HCT116 (cell line): ENCODE results near the gene SECISBP2L. TPM values are rescaled to one million over a fixed set of nuclear protein-coding genes. Genes with fewer than 3 reads are reported as not detected.

ENCODE experiments used
- ATAC-seq: fragments of 200-7000 bp; cut with Tn5 transposase; 2 replicates; pipeline ENCODE4 v1.9.1; 2020; ENCODE audit warnings: mild to moderate bottlenecking, moderate library complexity
- BruUV-seq: library from RNA; stranded (reverse); fragments of 400-500 nt; replicated peaks from 2 replicates; lab custom pipeline; 2021; lab: Mats Ljungman, UMichigan
- CTCF ChIA-PET: fragments of 300-600 bp; sonication (Branson Sonifier 250); formaldehyde crosslinking; loops from one replicate; lab custom pipeline; 2021; ENCODE audit warnings: antibody characterized with exemption; lab: Charles Lee
- POLR2A ChIA-PET: fragments of 300-600, 350-600 bp; sonication (Branson Sonifier 250); formaldehyde crosslinking; loops from one replicate; lab custom pipeline; 2021; ENCODE audit warnings: antibody characterized with exemption; lab: Charles Lee
- RAD21 ChIA-PET, 2 experiments: fragments of 300-600 bp; sonication (Branson Sonifier 250); formaldehyde crosslinking; loops; one replicate each; lab custom pipeline; 2023; ENCODE audit warnings: low total read pairs in 2 of 2; ENCODE audit not compliant: uncharacterized antibody in 2 of 2, unreplicated experiment in 2 of 2, low non-redundant PET in 1 of 2; lab: Charles Lee
- DNase-seq: peaks from one replicate; pipeline ENCODE4 v3.0.0-alpha.2; 2010; ENCODE audit warnings: low read depth, low spot score
- H2AFZ ChIP-seq: fragments of 200-600 bp; shearing (Covaris generic), sonication (generic); 2 replicates; pipeline ENCODE4 v1.6.1; 2017; ENCODE audit warnings: low read depth, mixed run types, mixed read lengths, antibody characterized with exemption, low read length; ENCODE audit not compliant: poor library complexity, severe bottlenecking
- H3K27ac ChIP-seq: 2 replicates; pipeline ENCODE4 v1.5.1; 2012; ENCODE audit warnings: low read depth, low read length
- H3K27me3 ChIP-seq: fragments of 200-600 bp; sonication (generic); 2 replicates; pipeline ENCODE4 v1.6.1; 2016; ENCODE audit warnings: mixed run types, low read length, mixed read lengths; ENCODE audit not compliant: insufficient read depth
- H3K36me3 ChIP-seq, 2 experiments: fragments of 200-500 bp in 1 of 2; fragments of 200-600 bp in 1 of 2; sonication (Bioruptor generic) in 1 of 2; sonication (generic) in 1 of 2; 2 replicates each; pipeline versions ENCODE4 v1.5.1 to v1.6.1; 2014 to 2016; ENCODE audit warnings: low read length in 2 of 2, inconsistent platforms in 1 of 2, mixed read lengths in 1 of 2, mixed run types in 1 of 2; ENCODE audit not compliant: insufficient read depth in 2 of 2, control insufficient read depth in 1 of 2
- H3K4me1 ChIP-seq, 2 experiments: fragments of 200-600 bp in 1 of 2; sonication (generic) in 1 of 2; 2 replicates each; pipeline versions ENCODE4 v1.5.1 to v1.6.1; 2012 to 2017; ENCODE audit warnings: low read length in 2 of 2, inconsistent platforms in 1 of 2, mild to moderate bottlenecking in 1 of 2, mixed read lengths in 1 of 2, mixed run types in 1 of 2, moderate library complexity in 1 of 2; ENCODE audit not compliant: insufficient read depth in 2 of 2, control insufficient read depth in 1 of 2
- H3K4me2 ChIP-seq: fragments of 200-600 bp; sonication (generic); 2 replicates; pipeline ENCODE4 v1.6.1; 2017; ENCODE audit warnings: mixed run types, low read length, mixed read lengths
- H3K4me3 ChIP-seq, 2 experiments: fragments of 200-600 bp in 1 of 2; sonication (generic) in 1 of 2; replicated peaks in 1 of 2; 2 replicates each; pipeline ENCODE4 v1.5.1; 2011 to 2016; ENCODE audit warnings: low read length in 2 of 2, control low read depth in 1 of 2, low read depth in 1 of 2, mild to moderate bottlenecking in 1 of 2, mixed read lengths in 1 of 2, mixed run types in 1 of 2
- H3K79me2 ChIP-seq: fragments of 200-600 bp; sonication (generic); 2 replicates; pipeline ENCODE4 v1.6.1; 2017; ENCODE audit warnings: mild to moderate bottlenecking, mixed run types, low read length, moderate library complexity, mixed read lengths; ENCODE audit not compliant: insufficient read depth
- H3K9ac ChIP-seq: fragments of 200-600 bp; sonication (generic); 2 replicates; pipeline ENCODE4 v1.6.1; 2016; ENCODE audit warnings: low read length, mixed read lengths
- H3K9me2 ChIP-seq: fragments of 200-600 bp; sonication (generic), shearing (Covaris generic); 2 replicates; pipeline ENCODE4 v1.6.1; 2017; ENCODE audit warnings: mixed run types, mild to moderate bottlenecking, moderate library complexity; ENCODE audit not compliant: insufficient read depth
- H3K9me3 ChIP-seq, 2 experiments: fragments of 200-500 bp in 1 of 2; fragments of 200-600 bp in 1 of 2; sonication (Bioruptor generic) in 1 of 2; sonication (generic) in 1 of 2; 2 replicates each; pipeline ENCODE4 v1.6.1; 2014 to 2017; ENCODE audit warnings: low read length in 2 of 2, mixed read lengths in 2 of 2, inconsistent platforms in 1 of 2, low read depth in 1 of 2, mild to moderate bottlenecking in 1 of 2, mixed run types in 1 of 2, moderate library complexity in 1 of 2; ENCODE audit not compliant: control insufficient read depth in 1 of 2, insufficient read depth in 1 of 2
- H4K20me1 ChIP-seq: fragments of 200-600 bp; sonication (generic), shearing (Covaris generic); 2 replicates; pipeline ENCODE4 v1.6.1; 2017; ENCODE audit warnings: mixed run types, mild to moderate bottlenecking, moderate library complexity; ENCODE audit not compliant: insufficient read depth
- CEBPB ChIP-seq: IDR thresholded peaks from 2 replicates; pipeline ENCODE4 v1.6.1; 2012; ENCODE audit warnings: low read depth
- EZH2phosphoT487 ChIP-seq: fragments of 200-600 bp; IDR thresholded peaks from 2 replicates; pipeline ENCODE4 v1.6.1; 2018; ENCODE audit warnings: antibody characterized with exemption, borderline replicate concordance
- FOSL1 ChIP-seq: IDR thresholded peaks from 2 replicates; pipeline ENCODE4 v1.6.1; 2012; ENCODE audit warnings: low read depth
- JUND ChIP-seq: IDR thresholded peaks from 2 replicates; pipeline ENCODE4 v1.6.1; 2012
- POLR2AphosphoS5 ChIP-seq: IDR thresholded peaks from 2 replicates; pipeline ENCODE4 v1.6.1; 2011; ENCODE audit warnings: mild to moderate bottlenecking, low read depth, low read length, moderate library complexity
- SIN3A ChIP-seq: IDR thresholded peaks from 2 replicates; pipeline ENCODE4 v1.6.1; 2012; ENCODE audit warnings: low read depth
- SP1 ChIP-seq: IDR thresholded peaks from 2 replicates; pipeline ENCODE4 v1.6.1; 2012; ENCODE audit warnings: low read depth
- SRF ChIP-seq: IDR thresholded peaks from 2 replicates; pipeline ENCODE4 v1.6.1; 2012; ENCODE audit warnings: low read depth
- ZFX ChIP-seq: fragments of 450-650 bp; IDR thresholded peaks from 2 replicates; pipeline ENCODE4 v1.6.1; 2017
- ZNF274 ChIP-seq: fragments of 200-500 bp; sonication (Bioruptor generic); IDR thresholded peaks from 2 replicates; pipeline ENCODE4 v1.6.1; 2014; ENCODE audit warnings: mild to moderate bottlenecking, low read depth, low read length, inconsistent platforms
- intact Hi-C: fragments of 100-400 bp; cut with micrococcal nuclease; formaldehyde crosslinking; loops from 2 replicates; pipeline ENCODE4 v1.10.0; 2022
- total RNA-seq: library from RNA; stranded (reverse); gene quantifications from one replicate; pipeline ENCODE4 v1.2.1, GENCODE V29; 2021; ENCODE audit not compliant: unreplicated experiment
- TF ChIP-seq, protein P1 (sequence below): IDR thresholded peaks from 2 replicates; pipeline ENCODE4 v1.6.1; 2012
- TF ChIP-seq, protein P2 (sequence below), 3 experiments: fragments of 200-600 bp in 1 of 3; sonication (generic) in 1 of 3; IDR thresholded peaks in 2 of 3; conservative IDR thresholded peaks in 1 of 3; 2 replicates each; pipeline ENCODE4 v1.5.1; 2012 to 2017; ENCODE audit warnings: low read depth in 2 of 3, low read length in 2 of 3, antibody characterized with exemption in 1 of 3, borderline replicate concordance in 1 of 3, control low read depth in 1 of 3, mild to moderate bottlenecking in 1 of 3, mixed read lengths in 1 of 3, mixed run types in 1 of 3, moderate library complexity in 1 of 3; ENCODE audit not compliant: insufficient read depth in 1 of 3

The SECISBP2L gene
- total RNA-seq, 1 experiment from 2014 or later, result 22.9 TPM

DNA sequence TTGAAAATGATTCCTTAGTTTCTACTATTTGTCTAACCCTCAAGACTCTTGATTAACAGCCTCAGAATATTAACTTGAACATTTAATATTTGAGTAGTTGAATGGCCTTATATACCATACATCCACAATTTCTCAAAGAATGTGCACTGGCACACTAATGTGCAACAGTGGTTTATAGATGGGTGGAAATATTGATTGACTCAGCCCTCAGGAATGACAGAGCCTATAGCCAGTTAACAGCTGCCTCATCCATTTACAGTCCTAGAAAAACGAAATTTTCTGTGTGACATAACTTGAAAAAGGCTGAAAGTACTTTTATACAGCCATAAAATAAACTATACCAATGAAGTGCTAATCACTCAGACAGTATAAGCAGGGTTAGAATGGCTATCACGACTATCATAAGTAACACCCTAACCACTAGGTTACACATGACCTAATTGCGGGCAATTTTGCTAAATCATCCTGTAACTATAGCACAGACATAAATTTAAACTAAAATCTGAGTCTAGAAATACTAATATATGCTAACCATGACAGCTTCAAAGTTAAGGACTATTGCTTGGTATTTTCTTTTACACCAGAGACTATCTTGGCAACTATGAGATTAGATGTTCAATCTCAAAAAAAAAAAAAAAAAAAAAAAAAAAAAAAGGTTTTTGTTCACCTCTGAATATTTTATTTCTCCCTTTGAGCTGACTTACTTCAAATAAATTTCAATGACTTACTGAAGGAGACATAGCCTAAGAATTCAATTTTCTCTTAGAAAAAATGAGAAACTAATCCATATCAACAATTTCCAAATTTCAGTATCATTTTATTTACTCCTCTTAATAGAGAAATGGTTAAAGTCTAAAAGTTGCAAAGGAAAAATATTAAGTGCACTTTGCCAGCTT, 9.3 kb downstream of the SECISBP2L start (continued):
- no peak for TF ChIP-seq FOSL1
- no peak for TF ChIP-seq JUND
- no peak for TF ChIP-seq ZFX
- TF ChIP-seq, protein P1, sequence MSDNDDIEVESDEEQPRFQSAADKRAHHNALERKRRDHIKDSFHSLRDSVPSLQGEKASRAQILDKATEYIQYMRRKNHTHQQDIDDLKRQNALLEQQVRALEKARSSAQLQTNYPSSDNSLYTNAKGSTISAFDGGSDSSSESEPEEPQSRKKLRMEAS, result no peak
- no peak for TF ChIP-seq POLR2AphosphoS5
- TF ChIP-seq EZH2phosphoT487, result no peak
- no peak for TF ChIP-seq SRF
- TF ChIP-seq SP1, result no peak
- TF ChIP-seq CEBPB, result no peak
- no peak for TF ChIP-seq ZNF274

DNA sequence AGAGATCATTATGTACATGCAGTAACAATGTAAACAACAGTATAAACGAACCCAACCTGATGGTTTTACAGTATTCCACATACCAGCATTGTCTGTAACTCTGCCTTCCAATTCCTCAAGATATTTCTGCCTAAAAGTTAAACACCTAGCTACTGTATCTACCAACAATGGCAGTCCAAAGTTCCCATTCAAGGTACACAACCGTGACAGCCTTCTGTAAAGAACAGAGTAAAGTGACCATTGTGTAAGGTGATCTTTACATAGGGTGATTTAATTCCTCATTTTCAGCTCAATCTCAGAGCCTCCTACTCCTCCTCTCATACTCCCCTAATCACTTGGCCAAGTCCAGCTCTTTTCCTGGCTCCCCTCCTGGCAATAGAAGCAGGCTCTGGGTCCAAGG, 10.4 kb downstream of the SECISBP2L start:
- H3K4me1 ChIP-seq, result peaks cover 0 to 8% of the 10 kb centered on the region in 2 experiments; a peak in 2 of 4 replicates
- H3K4me2 ChIP-seq, result no peak overlapping the region
- TF ChIP-seq FOSL1, result no peak
- no peak for TF ChIP-seq SRF
- no peak for TF ChIP-seq ZFX
- TF ChIP-seq SIN3A, result no peak
- no peak for TF ChIP-seq JUND
- TF ChIP-seq, protein P2, sequence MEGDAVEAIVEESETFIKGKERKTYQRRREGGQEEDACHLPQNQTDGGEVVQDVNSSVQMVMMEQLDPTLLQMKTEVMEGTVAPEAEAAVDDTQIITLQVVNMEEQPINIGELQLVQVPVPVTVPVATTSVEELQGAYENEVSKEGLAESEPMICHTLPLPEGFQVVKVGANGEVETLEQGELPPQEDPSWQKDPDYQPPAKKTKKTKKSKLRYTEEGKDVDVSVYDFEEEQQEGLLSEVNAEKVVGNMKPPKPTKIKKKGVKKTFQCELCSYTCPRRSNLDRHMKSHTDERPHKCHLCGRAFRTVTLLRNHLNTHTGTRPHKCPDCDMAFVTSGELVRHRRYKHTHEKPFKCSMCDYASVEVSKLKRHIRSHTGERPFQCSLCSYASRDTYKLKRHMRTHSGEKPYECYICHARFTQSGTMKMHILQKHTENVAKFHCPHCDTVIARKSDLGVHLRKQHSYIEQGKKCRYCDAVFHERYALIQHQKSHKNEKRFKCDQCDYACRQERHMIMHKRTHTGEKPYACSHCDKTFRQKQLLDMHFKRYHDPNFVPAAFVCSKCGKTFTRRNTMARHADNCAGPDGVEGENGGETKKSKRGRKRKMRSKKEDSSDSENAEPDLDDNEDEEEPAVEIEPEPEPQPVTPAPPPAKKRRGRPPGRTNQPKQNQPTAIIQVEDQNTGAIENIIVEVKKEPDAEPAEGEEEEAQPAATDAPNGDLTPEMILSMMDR (IDR thresholded peaks at IDR 0.05 in 2 of 3, conservative IDR thresholded peaks at IDR 0.05 in 1 of 3; ENCODE audit: borderline replicate concordance in 1 of 3, insufficient read depth in 1 of 3, low read depth in 2 of 3, low read length in 2 of 3), result no peak
- TF ChIP-seq SP1, result no peak
- ChIA-PET CTCF (no interaction called here), POLR2A (no interaction called here), RAD21 (no interaction called here)
- H3K9ac ChIP-seq, result no peak overlapping the region
- H3K27ac ChIP-seq, result no peak overlapping the region
- peaks cover 0 to 3% of the 10 kb centered on the region in 2 experiments; a peak in 2 of 4 replicates for H3K36me3 ChIP-seq
- ATAC-seq, result no peak
- peaks cover 22% of the 10 kb centered on the region for H3K79me2 ChIP-seq
- no peak overlapping the region for H2AFZ ChIP-seq
- no TSS peak for BruUV-seq
- no peaks in the 10 kb centered on the region for H3K27me3 ChIP-seq
- DNase-seq, result no peak
- no peaks in the 10 kb centered on the region for H4K20me1 ChIP-seq
- no peaks in the 10 kb centered on the region for H3K9me2 ChIP-seq
- no peaks in the 10 kb centered on the region for H3K9me3 ChIP-seq
- intact Hi-C loops, result no loop called here
- no peak overlapping the region for H3K4me3 ChIP-seq
